Activated CD4-positive, CD25-positive, alpha-beta regulatory T cell treated with anti-CD3 and anti-CD28 coated beads, Interleukin-2, amount 50 U/mL, for 24 hours (primary cell): ENCODE data around the gene GABRB1.

Experiments used
- ATAC-seq, 2 donors: fragments of 150-1000 bp; cut with Tn5 transposase; one replicate each; pipeline ENCODE4 v1.10.0; 2021; ENCODE audit warnings: mild to moderate bottlenecking in 1 of 2, moderate library complexity in 1 of 2

Gene GABRB1

DNA sequence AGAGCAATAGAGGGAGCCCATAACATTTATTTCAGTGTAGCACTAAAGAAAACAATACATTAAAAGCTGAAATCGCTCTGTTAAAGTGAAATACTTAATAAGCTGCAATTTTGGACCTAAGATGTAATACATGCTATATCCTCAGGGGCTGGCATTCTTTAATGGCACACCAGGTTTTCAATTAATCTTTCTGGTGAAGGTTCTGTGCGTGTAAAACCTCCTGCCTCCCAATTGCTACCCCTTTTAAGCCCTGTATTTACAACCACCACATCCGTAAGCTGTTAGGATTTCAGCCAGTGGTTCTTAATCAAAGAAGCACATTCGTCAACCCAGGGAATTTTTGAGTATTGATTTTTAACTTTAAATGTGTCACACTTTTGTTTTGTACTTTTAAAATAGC lies 439.7 kb downstream of the GABRB1 start:
- no peak for ATAC-seq

- ATAC-seq, result no peak
These were observed 440.2 kb downstream of the GABRB1 start for GRCh38 chr4:47471591-47471990.

GRCh38 chr4:47473141-47473750 lies 441.9 kb downstream of the GABRB1 start:
- ATAC-seq, result no peak

DNA sequence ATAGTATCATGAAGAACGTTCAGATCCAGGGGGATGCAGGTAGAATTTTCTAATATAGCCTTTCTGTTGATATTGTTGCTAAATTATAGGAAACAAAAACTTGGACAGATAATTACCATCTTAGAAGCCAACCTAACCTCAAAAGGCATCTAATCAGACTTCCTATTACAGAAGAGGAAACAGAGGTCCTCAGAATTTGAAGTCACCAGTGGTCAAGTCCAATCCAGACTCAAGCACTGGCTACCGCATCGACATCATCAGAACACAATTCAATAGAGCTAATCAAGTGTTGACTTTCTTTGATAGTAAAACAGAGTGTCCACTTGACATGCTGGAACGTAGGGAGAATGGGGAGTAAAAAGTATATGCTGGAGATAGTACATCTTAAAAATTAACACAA lies 443.4 kb downstream of the GABRB1 start:
- no peak for ATAC-seq

- ATAC-seq, result no peak
These were observed 444.0 kb downstream of the GABRB1 start for GRCh38 chr4:47475411-47475810.
